ENCODE results near the gene ZP2.

- no peak for TF ChIP-seq CTCF (conservative IDR thresholded peaks at IDR 0.05; ENCODE audit: low read depth, low read length)
- no peak for TF ChIP-seq EZH2 (IDR thresholded peaks at IDR 0.05; ENCODE audit: low read length, unreplicated experiment)
- no peak for TF ChIP-seq EZH2phosphoT487 (IDR thresholded peaks at IDR 0.05; ENCODE audit: borderline replicate concordance, low read length)
Measured at GRCh38 chr16:21166561-21166961, 44.8 kb downstream of the ZP2 start.

Measured in PC-3 (cell line).